Smooth muscle cell (in vitro differentiated cells): ENCODE measurements around the gene SMIM21. TPM values are rescaled to one million over a fixed set of nuclear protein-coding genes. Genes with fewer than 3 reads are reported as not detected.

Source experiments
- DNase-seq: peaks from one replicate; lab custom pipeline; 2025; ENCODE audit not compliant: unreplicated experiment; lab: John Stamatoyannopoulos, UW
- H2AFZ ChIP-seq: fragments of 200-600 bp; sonication (generic); 2 replicates; pipeline ENCODE4 v1.6.0; 2016; ENCODE audit warnings: antibody characterized with exemption, low read depth, mild to moderate bottlenecking
- H3F3A ChIP-seq: fragments of 200-600 bp; sonication (generic); 2 replicates; pipeline ENCODE4 v1.6.0; 2017; ENCODE audit warnings: antibody characterized with exemption, low read depth
- H3K27ac ChIP-seq: fragments of 200-600 bp; sonication (generic); 2 replicates; pipeline ENCODE4 v1.5.1; 2016; ENCODE audit warnings: low read depth, mild to moderate bottlenecking
- H3K27me3 ChIP-seq: fragments of 200-600 bp; sonication (generic); 2 replicates; pipeline ENCODE4 v1.6.1; 2016; ENCODE audit warnings: low read depth, mild to moderate bottlenecking
- H3K36me3 ChIP-seq: fragments of 200-600 bp; sonication (generic); 2 replicates; pipeline ENCODE4 v1.5.1; 2016; ENCODE audit warnings: low read depth
- H3K4me1 ChIP-seq: fragments of 200-600 bp; sonication (generic); 2 replicates; pipeline ENCODE4 v1.5.1; 2016; ENCODE audit warnings: low read depth
- H3K4me2 ChIP-seq: fragments of 200-600 bp; sonication (generic); 2 replicates; pipeline ENCODE4 v1.6.0; 2016; ENCODE audit warnings: mild to moderate bottlenecking
- H3K4me3 ChIP-seq: fragments of 200-600 bp; sonication (generic); 2 replicates; pipeline ENCODE4 v1.5.1; 2016; ENCODE audit warnings: mild to moderate bottlenecking
- H3K79me2 ChIP-seq: fragments of 200-600 bp; sonication (generic); 2 replicates; pipeline ENCODE4 v1.6.0; 2016; ENCODE audit warnings: low read depth, mild to moderate bottlenecking
- H3K9ac ChIP-seq: fragments of 200-600 bp; sonication (generic); 2 replicates; pipeline ENCODE4 v1.6.0; 2016; ENCODE audit warnings: low read depth
- H3K9me3 ChIP-seq: fragments of 200-600 bp; sonication (generic); replicated peaks from 2 replicates; pipeline ENCODE4 v1.5.1; 2016; ENCODE audit warnings: low read depth
- H4K20me1 ChIP-seq: fragments of 200-600 bp; sonication (generic); 2 replicates; pipeline ENCODE4 v1.6.0; 2016; ENCODE audit warnings: low read depth
- CTCF ChIP-seq: fragments of 200-600 bp; sonication (generic); IDR thresholded peaks from 2 replicates; pipeline ENCODE4 v1.5.1; 2017; ENCODE audit warnings: borderline replicate concordance, mild to moderate bottlenecking, antibody characterized with exemption; ENCODE audit not compliant: insufficient read depth, poor library complexity, severe bottlenecking
- WGBS: methylation state at CpG from one replicate; pipeline ENCODE4 v1.1.7; 2016; ENCODE audit warnings: low lambda C conversion rate; 5-methylcytosine and 5-hydroxymethylcytosine counted together
- polyA plus RNA-seq: library from polyadenylated mRNA; unstranded; fragments of >200 nt; fragmentation: Nextera tagmentation; extraction: Ambion mirVana; gene quantifications from 2 replicates; pipeline ENCODE4 v1.2.1, GENCODE V29; 2016
- total RNA-seq: library from RNA; depleted of rRNA; stranded (reverse); fragments of >200 nt; gene quantifications from 2 replicates; pipeline ENCODE4 v1.2.3, GENCODE V29; 2014

Gene SMIM21
- total and polyA plus RNA-seq, 2 experiments from 2014 or later = not detected

GRCh38 chr18:75421656-75422055 lies 5.8 kb downstream of the SMIM21 start:
- Histone ChIP-seq H3K27me3 (no peaks in the 10 kb centered on the region), H3K4me2 (no peak overlapping the region), H3K79me2 (no peaks in the 10 kb centered on the region), H3K9ac (no peak overlapping the region), H3K4me1 (no peaks in the 10 kb centered on the region), H3K27ac (peak overlapping the region; percentile 75), H2AFZ (no peak overlapping the region), H3K9me3 (no peaks in the 10 kb centered on the region), H4K20me1 (no peaks in the 10 kb centered on the region), H3F3A (peaks cover 3% of the 10 kb centered on the region), H3K36me3 (no peaks in the 10 kb centered on the region), H3K4me3 (no peak overlapping the region)
- DNase-seq = no peak
- 68% methylated on average over 3 of the region's 3 CpGs for WGBS
- TF ChIP-seq CTCF = no peak

- Histone ChIP-seq H3K27ac (no peak overlapping the region), H4K20me1 (no peaks in the 10 kb centered on the region), H3K9me3 (no peaks in the 10 kb centered on the region), H3K4me3 (no peak overlapping the region), H3K79me2 (no peaks in the 10 kb centered on the region), H3K9ac (no peak overlapping the region), H3K36me3 (no peaks in the 10 kb centered on the region), H2AFZ (no peak overlapping the region), H3F3A (peaks cover 3% of the 10 kb centered on the region), H3K27me3 (no peaks in the 10 kb centered on the region), H3K4me1 (no peaks in the 10 kb centered on the region), H3K4me2 (no peak overlapping the region)
- no peak for TF ChIP-seq CTCF
- 86% methylated on average over 10 of the region's 10 CpGs for WGBS
- no peak for DNase-seq
Observed at GRCh38 chr18:75418293-75419005, 9.1 kb downstream of the SMIM21 start.

- no peaks in the 10 kb centered on the region for H3K27me3 ChIP-seq
- H3F3A ChIP-seq = peaks cover 4% of the 10 kb centered on the region
- DNase-seq = no peak
- peaks cover 18% of the 10 kb centered on the region for H3K4me1 ChIP-seq
- H2AFZ ChIP-seq = no peak overlapping the region
- no peak for TF ChIP-seq CTCF
- no peaks in the 10 kb centered on the region for H3K79me2 ChIP-seq
- H3K9me3 ChIP-seq = no peaks in the 10 kb centered on the region
- no peak overlapping the region for H3K4me2 ChIP-seq
- no peaks in the 10 kb centered on the region for H3K36me3 ChIP-seq
- no peaks in the 10 kb centered on the region for H4K20me1 ChIP-seq
- no peak overlapping the region for H3K4me3 ChIP-seq
- no peak overlapping the region for H3K9ac ChIP-seq
- no peak overlapping the region for H3K27ac ChIP-seq
- WGBS = 91% methylated on average over 4 of the region's 4 CpGs
Observed at GRCh38 chr18:75410611-75411010, 16.9 kb downstream of the SMIM21 start.

GRCh38 chr18:75409806-75410205 lies 17.7 kb downstream of the SMIM21 start:
- Histone ChIP-seq H3K27me3 (no peaks in the 10 kb centered on the region), H3K36me3 (no peaks in the 10 kb centered on the region)

More at GRCh38 chr18:75409806-75410205, 17.7 kb downstream of the SMIM21 start:
- no peak overlapping the region for H3K27ac ChIP-seq
- no peaks in the 10 kb centered on the region for H3K9me3 ChIP-seq
- peaks cover 18% of the 10 kb centered on the region for H3K4me1 ChIP-seq
- no peak for TF ChIP-seq CTCF
- WGBS = 94% methylated on average over 9 of the region's 9 CpGs
- no peak for DNase-seq
- H2AFZ ChIP-seq = no peak overlapping the region
- H4K20me1 ChIP-seq = no peaks in the 10 kb centered on the region
- no peak overlapping the region for H3K9ac ChIP-seq
- H3K4me3 ChIP-seq = no peak overlapping the region
- H3K79me2 ChIP-seq = no peaks in the 10 kb centered on the region
- H3K4me2 ChIP-seq = no peak overlapping the region
- peaks cover 4% of the 10 kb centered on the region for H3F3A ChIP-seq
